ENCODE measurements around the gene PIK3CB.

The PIK3CB gene

GRCh38 chr3:138834596-138835396 is at the start of gene PIK3CB:
Gene PIK3CB (minus strand): TSS chr3:138834928. CDS start chr3:138759343, 75,585 bp downstream.
- no peak for TF ChIP-seq CTCF (IDR thresholded peaks at IDR 0.05; ENCODE audit: extremely low read depth, missing control alignments)
- peak; percentile 95 for DNase-seq (ENCODE audit: low spot score)

- DNase-seq (ENCODE audit: low spot score) = no peak
- TF ChIP-seq CTCF (IDR thresholded peaks at IDR 0.05; ENCODE audit: extremely low read depth, missing control alignments) = no peak
Measured at GRCh38 chr3:138881233-138881632, 46.5 kb upstream of the PIK3CB start.

DNA sequence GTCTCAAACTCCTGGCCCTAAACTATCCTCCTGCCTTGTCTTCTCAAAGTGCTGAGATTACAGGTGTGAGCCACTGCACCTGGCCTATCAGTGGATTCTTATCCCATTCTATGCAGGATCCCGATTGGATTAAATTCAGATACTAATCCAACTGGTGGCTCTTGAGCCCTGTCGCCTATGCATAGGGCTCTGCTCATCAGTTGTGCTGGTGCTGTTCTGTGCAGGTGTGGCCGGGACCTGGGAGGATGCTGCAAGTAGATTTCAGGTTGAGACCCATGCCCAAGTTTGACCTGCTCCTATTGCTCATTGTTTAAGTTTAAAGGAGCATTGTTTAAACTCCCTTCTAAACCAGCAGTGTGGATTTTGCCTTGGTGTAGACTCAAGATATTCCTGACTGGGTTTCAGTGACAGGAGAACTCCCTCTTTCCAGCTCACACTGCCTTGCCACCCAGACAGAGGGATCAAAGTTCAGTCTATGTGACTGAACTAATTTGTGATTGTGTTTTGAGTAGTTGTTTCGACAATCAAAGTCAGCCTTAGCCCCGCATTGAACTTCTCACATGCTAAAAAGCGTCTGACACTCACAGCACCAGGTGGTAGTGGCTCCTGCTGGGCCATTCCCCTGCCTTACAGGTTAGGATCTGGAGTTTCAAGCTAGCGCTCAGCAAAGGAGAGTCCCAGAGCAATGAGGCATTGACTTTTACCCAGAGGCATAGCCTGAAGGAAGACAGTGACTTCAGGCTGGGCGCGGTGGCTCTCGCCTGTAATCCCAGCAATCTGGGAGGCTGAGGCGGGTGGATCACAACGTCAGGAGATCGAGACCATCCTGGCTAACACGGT is 45.0 kb upstream of the PIK3CB start:
- no peak for TF ChIP-seq CTCF (IDR thresholded peaks at IDR 0.05; ENCODE audit: extremely low read depth, missing control alignments)
- no peak for DNase-seq (ENCODE audit: low spot score)

GRCh38 chr3:138877226-138877625 is 42.5 kb upstream of the PIK3CB start:
- no peak for DNase-seq (ENCODE audit: low spot score)
- TF ChIP-seq CTCF (IDR thresholded peaks at IDR 0.05; ENCODE audit: extremely low read depth, missing control alignments) = no peak

DNA sequence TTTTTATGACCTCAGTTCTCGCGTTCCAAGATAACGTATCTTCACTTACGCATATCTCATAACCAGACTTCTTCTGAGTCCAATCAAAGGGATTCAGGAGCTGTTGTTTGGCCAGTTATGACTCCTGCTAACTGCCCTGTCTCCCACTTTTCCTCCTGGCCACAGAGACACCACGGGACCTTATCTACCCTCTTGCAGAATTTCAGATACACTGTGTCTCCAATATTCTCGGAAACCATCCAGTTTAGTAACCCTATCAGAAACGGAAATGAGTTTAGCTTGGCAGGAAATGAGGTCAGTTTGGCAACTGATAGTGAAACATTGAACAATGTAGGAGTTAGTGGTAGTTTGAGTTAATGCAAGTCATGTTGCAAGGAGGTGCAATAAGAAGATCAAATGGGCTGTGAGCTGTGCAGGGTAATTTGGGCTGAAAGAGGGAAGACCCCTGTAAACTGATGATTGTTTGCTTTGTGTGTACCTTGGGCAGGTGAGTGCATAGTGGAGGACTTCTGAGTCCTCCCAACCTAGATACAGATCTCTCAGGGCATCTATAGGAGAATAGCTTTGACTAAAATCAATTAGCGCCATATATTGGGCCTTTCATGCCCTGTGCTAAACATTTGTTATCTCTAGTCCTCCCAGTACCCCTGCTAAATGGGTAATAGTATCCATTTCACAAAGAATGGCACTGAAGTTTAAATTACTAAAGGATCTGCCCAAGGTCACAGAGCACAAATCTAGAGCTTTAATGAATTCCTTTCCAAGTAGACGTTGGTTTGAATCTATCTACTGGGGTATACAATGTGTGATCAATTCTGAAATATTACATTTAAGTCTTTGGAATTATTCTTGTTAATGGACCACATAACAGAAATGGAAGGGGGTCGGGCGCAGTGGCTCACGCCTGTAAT is 41.3 kb upstream of the PIK3CB start:
- no peak for TF ChIP-seq CTCF (IDR thresholded peaks at IDR 0.05; ENCODE audit: extremely low read depth, missing control alignments)
- no peak for DNase-seq (ENCODE audit: low spot score)

- DNase-seq (ENCODE audit: low spot score) = no peak
- no peak for TF ChIP-seq CTCF (IDR thresholded peaks at IDR 0.05; ENCODE audit: extremely low read depth, missing control alignments)
Measured at GRCh38 chr3:138875096-138875753, 40.5 kb upstream of the PIK3CB start.
